ENCODE data around the gene ZDHHC5.

DNA sequence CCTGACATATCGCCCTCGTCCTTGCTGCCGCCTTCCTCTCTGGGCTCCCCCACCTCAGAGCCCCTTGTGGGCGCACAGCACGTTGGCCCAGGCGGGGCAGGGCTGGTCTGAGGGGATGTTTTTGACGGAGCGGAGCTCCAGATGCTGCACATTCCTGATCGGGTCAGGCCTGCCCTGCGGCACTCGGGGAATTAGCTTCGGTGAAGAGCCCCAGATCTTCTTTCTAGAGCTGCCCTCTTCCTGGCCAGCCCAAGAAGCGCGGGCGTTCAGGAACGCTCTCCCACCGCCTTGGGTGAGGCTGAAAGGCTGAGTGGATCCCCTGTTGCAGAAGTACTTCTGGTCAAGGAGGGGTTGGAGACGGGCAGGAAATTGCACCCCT, 30.3 kb upstream of the ZDHHC5 start:
- TF ChIP-seq, protein P1, sequence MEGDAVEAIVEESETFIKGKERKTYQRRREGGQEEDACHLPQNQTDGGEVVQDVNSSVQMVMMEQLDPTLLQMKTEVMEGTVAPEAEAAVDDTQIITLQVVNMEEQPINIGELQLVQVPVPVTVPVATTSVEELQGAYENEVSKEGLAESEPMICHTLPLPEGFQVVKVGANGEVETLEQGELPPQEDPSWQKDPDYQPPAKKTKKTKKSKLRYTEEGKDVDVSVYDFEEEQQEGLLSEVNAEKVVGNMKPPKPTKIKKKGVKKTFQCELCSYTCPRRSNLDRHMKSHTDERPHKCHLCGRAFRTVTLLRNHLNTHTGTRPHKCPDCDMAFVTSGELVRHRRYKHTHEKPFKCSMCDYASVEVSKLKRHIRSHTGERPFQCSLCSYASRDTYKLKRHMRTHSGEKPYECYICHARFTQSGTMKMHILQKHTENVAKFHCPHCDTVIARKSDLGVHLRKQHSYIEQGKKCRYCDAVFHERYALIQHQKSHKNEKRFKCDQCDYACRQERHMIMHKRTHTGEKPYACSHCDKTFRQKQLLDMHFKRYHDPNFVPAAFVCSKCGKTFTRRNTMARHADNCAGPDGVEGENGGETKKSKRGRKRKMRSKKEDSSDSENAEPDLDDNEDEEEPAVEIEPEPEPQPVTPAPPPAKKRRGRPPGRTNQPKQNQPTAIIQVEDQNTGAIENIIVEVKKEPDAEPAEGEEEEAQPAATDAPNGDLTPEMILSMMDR (IDR thresholded peaks at IDR 0.05 in 4 of 5, conservative IDR thresholded peaks at IDR 0.05 in 1 of 5): no peak
- TF ChIP-seq POLR2A (IDR thresholded peaks at IDR 0.05): no peak
